ENCODE measurements around the gene KRTAP4-16.

GRCh38 chr17:41061964-41062363, 40.0 kb downstream of the KRTAP4-16 start:
- TF ChIP-seq, protein P1, sequence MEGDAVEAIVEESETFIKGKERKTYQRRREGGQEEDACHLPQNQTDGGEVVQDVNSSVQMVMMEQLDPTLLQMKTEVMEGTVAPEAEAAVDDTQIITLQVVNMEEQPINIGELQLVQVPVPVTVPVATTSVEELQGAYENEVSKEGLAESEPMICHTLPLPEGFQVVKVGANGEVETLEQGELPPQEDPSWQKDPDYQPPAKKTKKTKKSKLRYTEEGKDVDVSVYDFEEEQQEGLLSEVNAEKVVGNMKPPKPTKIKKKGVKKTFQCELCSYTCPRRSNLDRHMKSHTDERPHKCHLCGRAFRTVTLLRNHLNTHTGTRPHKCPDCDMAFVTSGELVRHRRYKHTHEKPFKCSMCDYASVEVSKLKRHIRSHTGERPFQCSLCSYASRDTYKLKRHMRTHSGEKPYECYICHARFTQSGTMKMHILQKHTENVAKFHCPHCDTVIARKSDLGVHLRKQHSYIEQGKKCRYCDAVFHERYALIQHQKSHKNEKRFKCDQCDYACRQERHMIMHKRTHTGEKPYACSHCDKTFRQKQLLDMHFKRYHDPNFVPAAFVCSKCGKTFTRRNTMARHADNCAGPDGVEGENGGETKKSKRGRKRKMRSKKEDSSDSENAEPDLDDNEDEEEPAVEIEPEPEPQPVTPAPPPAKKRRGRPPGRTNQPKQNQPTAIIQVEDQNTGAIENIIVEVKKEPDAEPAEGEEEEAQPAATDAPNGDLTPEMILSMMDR (IDR thresholded peaks at IDR 0.05) = no peak
- TF ChIP-seq EZH2 (IDR thresholded peaks at IDR 0.05; ENCODE audit: borderline replicate concordance, insufficient read depth, low read depth, low read length, poor library complexity, severe bottlenecking) = no peak

Measured in B cell (primary cell).